Muscle of leg (tissue), 11 donors: ENCODE measurements around the gene SLC24A3. TPM values are rescaled to one million over a fixed set of nuclear protein-coding genes. Genes with fewer than 3 reads are reported as not detected.

ENCODE experiments used
- DNase-seq: peaks from one replicate; pipeline ENCODE4 v3.0.0; 2013
- H3K27ac ChIP-seq: one replicate; pipeline ENCODE4 v1.5.1; 2013; ENCODE audit warnings: mild to moderate bottlenecking, low read length, control low read depth
- H3K27me3 ChIP-seq: one replicate; pipeline ENCODE4 v1.6.1; 2013; ENCODE audit warnings: low read length; ENCODE audit not compliant: control insufficient read depth, insufficient read depth
- H3K36me3 ChIP-seq: one replicate; pipeline ENCODE4 v1.6.1; 2013; ENCODE audit warnings: low read length; ENCODE audit not compliant: control insufficient read depth, insufficient read depth
- H3K4me1 ChIP-seq: one replicate; pipeline ENCODE4 v1.6.1; 2013; ENCODE audit warnings: low read length; ENCODE audit not compliant: control insufficient read depth, insufficient read depth
- H3K4me3 ChIP-seq: one replicate; pipeline ENCODE4 v1.5.1; 2013; ENCODE audit warnings: low read length, control low read depth
- H3K9me3 ChIP-seq: replicated peaks from 2 replicates; pipeline ENCODE4 v1.6.1; 2013; ENCODE audit warnings: low read depth, low read length; ENCODE audit not compliant: control insufficient read depth
- WGBS: methylation state at CpG from one replicate; pipeline ENCODE4 v1.1.5; 2013; ENCODE audit warnings: missing lambda C conversion rate; ENCODE audit not compliant: insufficient coverage; 5-methylcytosine and 5-hydroxymethylcytosine counted together
- polyA plus RNA-seq, 8 donors: library from polyadenylated mRNA; unstranded; fragments of 120-200 nt; gene quantifications; one replicate each; pipeline versions ENCODE4 v1.2.1 to v1.2.3, GENCODE V29; 2013; ENCODE audit warnings: inconsistent platforms in 1 of 8, low replicate concordance in 1 of 8; ENCODE audit not compliant: insufficient read length in 8 of 8, insufficient read depth in 1 of 8
- total RNA-seq: library from RNA; stranded (reverse); fragments of 120-200 nt; gene quantifications from one replicate; pipeline ENCODE4 v1.2.4, GENCODE V29; 2013

Gene SLC24A3
- total and polyA plus RNA-seq, 9 donors = 5.9 to 21.6 (median 17.0) TPM

- peak; percentile 14 for DNase-seq
- no peak overlapping the region for H3K4me3 ChIP-seq
- no peaks in the 10 kb centered on the region for H3K9me3 ChIP-seq
- WGBS = 74% methylated on average over 4 of the region's 5 CpGs
- H3K36me3 ChIP-seq = no peaks in the 10 kb centered on the region
- no peaks in the 10 kb centered on the region for H3K27me3 ChIP-seq
- H3K27ac ChIP-seq = no peak overlapping the region
- peaks cover 33% of the 10 kb centered on the region for H3K4me1 ChIP-seq
These were observed 286.3 kb downstream of the SLC24A3 start for GRCh38 chr20:19498756-19499155.

GRCh38 chr20:19501476-19502115 is 289.2 kb downstream of the SLC24A3 start:
- WGBS = 100% methylated on average over 1 of the region's 4 CpGs
- peak overlapping the region; percentile 88 for H3K27ac ChIP-seq
- DNase-seq = peak; percentile 49

GRCh38 chr20:19502169-19502568 is 289.7 kb downstream of the SLC24A3 start:
- Histone ChIP-seq H3K27ac (peak overlapping the region; percentile 88), H3K4me1 (peaks cover 22% of the 10 kb centered on the region), H3K9me3 (no peaks in the 10 kb centered on the region), H3K27me3 (no peaks in the 10 kb centered on the region), H3K4me3 (no peak overlapping the region), H3K36me3 (no peaks in the 10 kb centered on the region)
- DNase-seq = peak; percentile 85
- 62% methylated on average over 3 of the region's 5 CpGs for WGBS

More at GRCh38 chr20:19501476-19502115, 289.2 kb downstream of the SLC24A3 start:
- H3K4me3 ChIP-seq = no peak overlapping the region
- no peaks in the 10 kb centered on the region for H3K27me3 ChIP-seq
- H3K4me1 ChIP-seq = peaks cover 28% of the 10 kb centered on the region
- H3K36me3 ChIP-seq = no peaks in the 10 kb centered on the region
- H3K9me3 ChIP-seq = no peaks in the 10 kb centered on the region

- Histone ChIP-seq H3K36me3 (no peaks in the 10 kb centered on the region), H3K27ac (no peak overlapping the region)
- no peak for DNase-seq
These were observed 291.8 kb downstream of the SLC24A3 start for GRCh38 chr20:19504251-19504650.

GRCh38 chr20:19506021-19506420 is 293.6 kb downstream of the SLC24A3 start:
- no peak overlapping the region for H3K27ac ChIP-seq
- no peaks in the 10 kb centered on the region for H3K27me3 ChIP-seq
- H3K4me1 ChIP-seq = peaks cover 17% of the 10 kb centered on the region
- no CpG with 5 or more reads among the region's 1 CpG for WGBS
- H3K36me3 ChIP-seq = no peaks in the 10 kb centered on the region
- DNase-seq = no peak
- no peaks in the 10 kb centered on the region for H3K9me3 ChIP-seq
- no peak overlapping the region for H3K4me3 ChIP-seq

More at GRCh38 chr20:19504251-19504650, 291.8 kb downstream of the SLC24A3 start:
- H3K4me1 ChIP-seq = peaks cover 9% of the 10 kb centered on the region
- H3K27me3 ChIP-seq = no peaks in the 10 kb centered on the region
- no peak overlapping the region for H3K4me3 ChIP-seq
- H3K9me3 ChIP-seq = no peaks in the 10 kb centered on the region

DNA sequence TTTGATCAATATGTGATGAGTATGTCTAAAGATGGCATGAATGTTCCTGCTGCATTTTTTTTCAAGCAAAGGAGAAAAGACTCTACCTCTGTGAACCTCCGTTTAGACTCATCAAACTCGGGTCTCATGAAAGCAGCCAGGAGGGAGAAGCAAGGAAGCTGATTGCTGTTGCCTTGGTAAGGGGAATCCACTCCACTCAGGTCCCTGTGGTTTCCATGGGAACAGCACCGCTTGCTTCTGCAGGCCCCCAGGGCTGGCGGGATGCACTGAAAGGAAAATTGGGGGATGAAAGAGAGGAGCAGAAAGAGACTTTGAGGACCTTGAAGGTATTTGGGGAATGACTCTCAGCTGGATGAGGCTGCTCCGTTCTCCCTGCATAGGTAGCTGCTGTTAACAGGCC is 296.0 kb downstream of the SLC24A3 start:
- Histone ChIP-seq H3K27me3 (no peaks in the 10 kb centered on the region), H3K4me1 (peaks cover 19% of the 10 kb centered on the region), H3K27ac (no peak overlapping the region), H3K36me3 (no peaks in the 10 kb centered on the region), H3K9me3 (no peaks in the 10 kb centered on the region), H3K4me3 (no peak overlapping the region)
- WGBS = 77% methylated on average over 4 of the region's 5 CpGs
- DNase-seq = no peak

DNA sequence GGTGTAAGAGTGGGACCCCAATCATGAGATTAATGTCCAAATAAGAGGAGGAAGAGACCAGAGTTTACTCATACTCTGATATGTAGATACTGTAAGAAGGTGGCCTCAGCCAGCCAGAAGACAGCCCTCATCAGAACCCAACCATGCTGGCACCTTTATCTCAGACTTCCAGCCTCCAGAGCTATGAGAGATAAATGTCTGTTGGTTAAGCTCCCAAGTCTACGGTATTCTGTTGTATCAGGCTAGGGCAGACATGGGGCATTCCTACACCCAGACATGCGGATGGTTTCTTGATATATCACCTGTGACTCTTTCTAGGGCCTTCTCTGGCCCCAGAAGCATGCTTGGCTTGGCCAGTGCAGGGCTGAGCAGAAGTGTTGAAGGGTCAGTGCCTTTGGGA is 298.2 kb downstream of the SLC24A3 start:
- H3K27ac ChIP-seq = no peak overlapping the region
- no peak overlapping the region for H3K4me3 ChIP-seq
- H3K36me3 ChIP-seq = no peaks in the 10 kb centered on the region
- peaks cover 19% of the 10 kb centered on the region for H3K4me1 ChIP-seq
- DNase-seq = no peak
- no peaks in the 10 kb centered on the region for H3K9me3 ChIP-seq
- H3K27me3 ChIP-seq = no peaks in the 10 kb centered on the region
- WGBS = no CpG with 5 or more reads among the region's 2 CpGs

- H3K27me3 ChIP-seq = no peaks in the 10 kb centered on the region
- DNase-seq = peak; percentile 53
- H3K27ac ChIP-seq = no peak overlapping the region
- peaks cover 19% of the 10 kb centered on the region for H3K4me1 ChIP-seq
- no peak overlapping the region for H3K4me3 ChIP-seq
- H3K36me3 ChIP-seq = no peaks in the 10 kb centered on the region
- WGBS = 76% methylated on average over 4 of the region's 4 CpGs
- no peaks in the 10 kb centered on the region for H3K9me3 ChIP-seq
These were observed 299.5 kb downstream of the SLC24A3 start for GRCh38 chr20:19511931-19512330.

- Histone ChIP-seq H3K9me3 (no peaks in the 10 kb centered on the region), H3K27ac (no peak overlapping the region), H3K4me3 (no peak overlapping the region), H3K27me3 (no peaks in the 10 kb centered on the region), H3K4me1 (peaks cover 26% of the 10 kb centered on the region), H3K36me3 (no peaks in the 10 kb centered on the region)
- WGBS = 33% methylated on average over 1 of the region's 3 CpGs
- DNase-seq = no peak
These were observed 300.6 kb downstream of the SLC24A3 start for GRCh38 chr20:19512886-19513677.

- Histone ChIP-seq H3K4me3 (no peak overlapping the region), H3K27me3 (no peaks in the 10 kb centered on the region), H3K36me3 (no peaks in the 10 kb centered on the region), H3K9me3 (no peaks in the 10 kb centered on the region), H3K27ac (no peak overlapping the region), H3K4me1 (peaks cover 24% of the 10 kb centered on the region)
- 80% methylated on average over 1 of the region's 6 CpGs for WGBS
- no peak for DNase-seq
These were observed 302.6 kb downstream of the SLC24A3 start for GRCh38 chr20:19515074-19515473.
